HG03280 (cell line): Measurements from ENCODE around the gene LEFTY2.
"Not testable (repeated sequence)": the region's sequence is repeated elsewhere in the genome, so short reads cannot be mapped to it uniquely, and the experiment has no call there.

Source experiments
- ATAC-seq: cut with Tn5 transposase; IDR thresholded peaks from one replicate; pipeline ENCODE4 v1.9.1; 2021; ENCODE audit warnings: mild to moderate bottlenecking, moderate library complexity; ENCODE audit not compliant: unreplicated experiment

LEFTY2 gene

GRCh38 chr1:225908013-225908640 lies 32.9 kb downstream of the LEFTY2 start:
- ATAC-seq, result no peak

DNA sequence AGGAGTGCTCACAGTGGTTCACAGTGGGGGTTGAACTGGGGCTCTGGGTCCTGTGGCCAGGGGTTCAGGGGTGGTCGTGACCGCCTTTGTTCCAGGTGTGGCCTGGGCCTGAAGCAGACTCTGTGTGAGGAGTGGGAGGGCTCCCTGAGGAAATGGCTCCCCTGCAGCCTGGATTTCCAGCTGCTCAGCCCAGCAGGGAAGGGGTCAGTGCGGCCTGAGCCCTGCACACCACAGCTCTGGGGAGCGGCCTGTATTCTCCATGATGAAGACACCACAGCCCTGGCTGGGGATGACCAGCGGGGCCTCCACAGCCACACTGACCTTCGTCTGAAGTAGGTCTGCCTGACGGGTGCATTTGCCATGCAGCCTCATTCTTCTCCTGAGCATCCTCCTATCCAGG lies 33.7 kb downstream of the LEFTY2 start:
- ATAC-seq, result no peak

DNA sequence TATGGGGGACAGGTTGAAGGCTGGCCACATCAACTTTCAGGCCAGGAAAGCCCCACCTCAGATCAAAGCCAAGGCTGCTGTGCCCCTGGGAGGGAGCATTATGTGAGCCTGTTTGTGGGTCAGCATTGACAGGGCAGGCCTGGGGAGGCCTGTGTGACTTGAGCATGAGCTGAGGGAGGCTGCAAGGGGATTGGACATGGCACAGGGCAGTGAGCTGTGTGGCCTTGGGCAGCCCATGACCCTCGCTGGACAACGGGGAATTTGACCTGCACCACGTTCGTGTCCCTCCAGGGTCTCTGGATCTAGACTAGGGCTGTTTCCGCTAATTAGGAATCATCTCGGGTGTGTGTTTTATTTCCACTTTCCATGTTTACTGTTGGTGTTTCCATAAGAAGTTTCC lies 34.6 kb downstream of the LEFTY2 start:
- ATAC-seq, result no peak

GRCh38 chr1:225903623-225904022 lies 37.4 kb downstream of the LEFTY2 start:
- no peak for ATAC-seq

DNA sequence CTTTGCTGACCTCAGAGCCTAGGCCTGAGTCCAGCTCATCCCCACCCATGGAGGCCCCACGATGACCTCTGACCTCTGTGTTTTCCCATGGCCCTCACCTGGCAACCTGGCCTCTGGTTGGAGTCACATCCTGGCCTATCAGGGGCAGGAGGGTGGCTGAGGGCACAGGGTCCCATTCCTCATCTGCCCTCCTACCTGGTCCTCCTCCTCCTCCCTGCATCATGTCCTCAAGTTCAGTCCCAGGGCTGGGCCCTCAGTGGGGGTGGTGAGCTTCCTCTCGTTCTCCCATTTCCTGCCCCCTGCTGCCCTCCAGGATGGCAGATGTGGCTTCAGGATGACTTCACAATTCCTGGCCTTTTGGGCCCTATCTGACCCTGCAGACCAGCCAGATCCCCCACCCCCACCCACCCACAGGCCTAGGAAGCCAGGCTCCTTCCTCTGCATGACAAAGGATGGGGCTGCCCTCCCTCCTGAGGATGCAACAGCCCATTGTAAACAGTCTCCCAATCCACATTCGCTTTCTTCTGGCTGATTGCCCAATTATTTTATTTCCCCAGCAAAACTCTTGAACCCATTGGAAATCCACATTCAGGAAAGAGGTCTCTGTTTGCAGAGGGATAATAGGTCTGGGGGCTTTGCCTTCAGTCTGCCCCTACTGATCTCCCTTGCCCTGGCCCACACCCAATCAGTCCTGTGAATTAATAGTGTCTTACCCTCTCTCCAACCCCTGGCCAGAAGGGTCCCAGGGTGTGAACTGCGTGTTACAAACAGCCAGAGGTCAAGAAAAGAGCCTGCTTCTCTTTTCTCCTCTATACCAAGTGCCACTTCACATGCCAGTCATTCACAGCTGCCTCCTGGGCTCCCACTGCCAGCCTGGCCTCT lies 41.7 kb downstream of the LEFTY2 start:
- ATAC-seq, result no peak

DNA sequence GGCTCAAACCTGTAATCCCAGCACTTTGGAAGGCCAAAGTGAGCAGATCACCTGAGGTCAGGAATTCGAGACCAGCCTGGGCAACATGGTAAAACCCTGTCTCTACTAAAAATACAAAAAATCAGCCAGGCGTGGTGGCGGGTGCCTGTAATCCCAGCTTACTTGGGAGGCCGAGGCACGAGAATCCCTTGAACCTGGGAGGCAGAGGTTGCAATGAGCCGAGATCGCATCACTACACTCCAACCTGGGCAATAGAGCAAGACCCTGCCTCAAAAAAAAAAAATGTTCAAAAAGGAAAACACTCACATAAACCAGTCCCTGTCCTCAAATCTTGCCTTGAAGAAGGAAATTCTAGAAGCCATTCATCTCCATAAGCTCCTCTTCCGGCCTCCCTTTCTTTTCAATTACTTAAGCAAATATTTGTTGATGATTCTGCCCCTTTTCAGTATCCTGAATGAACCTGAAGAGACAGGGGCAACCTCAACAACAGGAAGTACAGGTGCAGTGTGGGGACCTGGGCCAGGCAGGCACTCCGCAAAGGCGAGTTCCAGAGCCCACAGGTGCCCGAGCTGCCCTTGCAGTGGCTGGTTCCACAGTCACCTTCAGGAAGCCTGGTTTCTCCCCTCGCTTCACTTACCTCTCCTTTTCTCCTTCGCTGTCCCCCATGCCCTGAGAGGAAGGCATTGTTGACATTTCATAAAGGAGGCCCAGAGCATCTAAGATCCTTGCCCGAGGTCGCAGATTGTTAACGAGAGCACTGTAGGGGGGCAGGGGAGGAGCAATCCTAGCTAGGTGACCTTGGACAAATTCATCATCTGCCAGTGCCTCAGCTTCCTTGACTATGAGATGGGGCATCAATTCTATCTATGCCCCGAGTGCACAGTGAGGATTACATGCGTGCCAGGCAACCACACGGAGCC lies 43.2 kb downstream of the LEFTY2 start:
- no peak for ATAC-seq

DNA sequence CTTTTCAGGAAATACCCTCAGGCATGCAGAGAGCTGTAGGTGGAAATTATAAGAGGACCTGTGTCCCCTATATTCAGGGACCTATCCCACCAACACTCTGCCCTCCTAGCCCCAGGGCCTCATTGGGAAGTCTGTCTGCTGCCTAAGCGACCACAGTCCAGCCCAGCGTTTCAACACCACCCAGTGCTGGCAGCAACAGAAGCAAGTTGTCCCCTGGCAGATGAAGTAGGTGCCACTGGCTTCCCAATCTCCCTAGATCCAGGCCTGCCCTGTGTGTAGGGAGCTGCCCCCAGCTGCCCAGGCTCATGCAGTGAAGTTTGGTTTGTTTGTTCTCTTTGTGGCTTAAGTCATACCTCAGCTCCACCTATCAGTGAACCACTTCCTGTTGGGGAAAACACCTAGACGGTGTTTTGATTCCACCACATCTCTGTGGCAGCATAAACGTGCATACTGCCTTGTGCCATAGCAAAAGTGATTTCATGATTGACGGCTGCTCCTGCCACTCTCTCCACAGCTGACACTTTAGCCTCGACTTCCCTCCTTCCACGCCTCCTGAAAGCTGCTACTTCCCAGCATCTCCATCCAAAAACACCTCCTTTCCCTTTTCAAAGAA lies 44.0 kb downstream of the LEFTY2 start:
- ATAC-seq, result peak; percentile 100

DNA sequence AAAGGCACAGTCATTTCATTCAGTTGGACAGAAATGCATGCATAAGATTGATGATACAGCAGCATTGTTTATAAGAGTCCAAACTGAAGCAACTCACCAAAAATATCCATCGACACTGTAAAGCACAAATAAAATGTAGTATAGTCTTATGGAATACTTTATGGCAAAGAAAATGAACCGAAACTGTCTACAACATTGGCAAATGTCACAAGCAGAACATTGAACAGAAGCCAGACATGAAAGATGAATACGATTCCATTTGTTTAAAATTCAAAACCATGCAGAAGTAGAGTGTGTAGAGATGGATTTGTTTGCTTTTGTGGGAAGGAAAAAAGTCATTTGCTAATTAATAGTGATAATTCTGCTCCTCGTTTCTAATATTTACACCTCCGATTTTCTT lies 44.5 kb downstream of the LEFTY2 start:
- no peak for ATAC-seq

DNA sequence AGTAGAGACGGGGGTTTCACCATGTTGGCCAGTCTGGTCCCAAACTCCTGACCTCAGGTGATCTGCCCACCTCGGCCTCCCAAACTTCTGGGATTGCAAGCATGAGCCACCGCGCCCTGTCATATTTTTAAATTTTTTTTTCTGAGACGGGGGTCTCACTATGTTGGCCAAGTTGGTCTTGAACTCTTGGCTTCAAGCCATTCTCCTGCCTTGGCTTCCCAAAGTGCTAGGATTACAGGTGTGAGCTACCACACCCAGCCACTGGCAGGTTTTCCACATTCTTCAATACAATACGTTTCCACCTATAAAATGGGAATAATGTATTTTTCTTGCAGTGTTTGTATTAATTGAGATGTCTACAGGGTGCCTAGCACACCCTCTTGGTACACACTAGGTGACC lies 48.7 kb downstream of the LEFTY2 start:
- ATAC-seq, result no peak

- no peak for ATAC-seq
Measured at GRCh38 chr1:225891229-225891972, 49.6 kb downstream of the LEFTY2 start.

DNA sequence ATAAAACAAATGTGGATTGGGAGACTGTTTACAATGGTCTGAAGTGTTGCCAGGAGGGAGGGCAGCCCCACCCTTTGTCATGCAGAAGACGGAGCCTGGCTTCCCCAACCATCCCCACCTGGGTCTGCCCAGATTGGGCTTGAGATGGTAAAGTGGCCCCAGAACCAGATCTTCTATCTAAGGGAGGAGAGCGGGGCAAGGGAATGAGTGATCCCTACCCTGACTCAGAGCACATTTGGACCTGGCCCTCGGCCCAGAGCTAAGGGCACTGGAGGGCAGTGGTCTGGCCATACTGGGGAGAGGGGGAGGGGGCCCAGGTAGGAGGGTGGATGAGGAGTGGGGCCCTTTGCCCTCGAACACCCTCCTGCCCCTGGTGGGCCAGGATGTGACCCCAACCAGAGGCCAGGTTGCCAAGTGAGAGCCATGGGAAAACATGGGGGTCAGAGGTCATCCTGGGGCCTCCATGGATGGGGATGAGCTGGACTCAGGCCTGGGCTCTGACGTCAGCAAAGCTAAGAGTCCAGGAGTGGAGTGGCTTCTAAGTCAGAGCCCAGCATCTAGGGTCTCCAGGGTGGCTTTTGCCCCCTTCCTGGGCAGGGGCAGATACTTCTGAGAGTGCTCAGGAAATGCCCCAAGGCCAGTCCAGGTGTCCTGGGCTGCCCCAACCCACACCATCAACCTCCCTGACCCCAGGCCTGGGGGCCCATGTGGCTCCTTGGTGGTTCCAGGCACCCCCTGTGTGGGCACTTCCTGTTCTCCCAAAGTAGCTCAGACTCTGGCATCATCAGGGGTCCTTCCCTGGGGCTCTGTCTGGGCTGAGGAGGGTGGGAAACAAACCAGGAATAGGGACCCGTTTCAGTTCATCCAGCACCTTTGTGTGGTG lies 50.4 kb downstream of the LEFTY2 start:
- ATAC-seq, result no peak

DNA sequence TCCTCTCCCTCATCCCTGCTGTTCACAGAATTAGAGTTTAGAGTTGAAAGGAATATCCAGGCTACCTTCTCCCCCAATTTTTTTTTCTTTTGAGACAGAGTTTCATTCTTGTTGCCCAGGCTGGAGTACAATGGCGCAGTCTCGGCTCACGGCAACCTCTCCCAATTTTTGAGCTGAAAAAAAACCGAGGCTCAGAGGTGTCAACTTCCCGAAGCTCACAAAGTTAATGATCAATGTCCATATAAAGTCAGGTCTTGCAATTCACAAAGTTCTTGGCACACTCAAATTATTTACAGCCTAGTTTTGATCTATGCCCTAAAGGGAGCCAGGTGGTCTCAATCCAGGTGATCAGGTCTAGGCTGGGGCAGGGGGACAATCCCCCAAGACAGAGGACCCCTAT lies 51.3 kb downstream of the LEFTY2 start:
- no peak for ATAC-seq

GRCh38 chr1:225888898-225889601 lies 52.0 kb downstream of the LEFTY2 start, which contains the start of gene LEFTY1:
Gene LEFTY1 (minus strand): TSS chr1:225889146. CDS start chr1:225889066, 80 bp downstream.
- ATAC-seq, result no peak

DNA sequence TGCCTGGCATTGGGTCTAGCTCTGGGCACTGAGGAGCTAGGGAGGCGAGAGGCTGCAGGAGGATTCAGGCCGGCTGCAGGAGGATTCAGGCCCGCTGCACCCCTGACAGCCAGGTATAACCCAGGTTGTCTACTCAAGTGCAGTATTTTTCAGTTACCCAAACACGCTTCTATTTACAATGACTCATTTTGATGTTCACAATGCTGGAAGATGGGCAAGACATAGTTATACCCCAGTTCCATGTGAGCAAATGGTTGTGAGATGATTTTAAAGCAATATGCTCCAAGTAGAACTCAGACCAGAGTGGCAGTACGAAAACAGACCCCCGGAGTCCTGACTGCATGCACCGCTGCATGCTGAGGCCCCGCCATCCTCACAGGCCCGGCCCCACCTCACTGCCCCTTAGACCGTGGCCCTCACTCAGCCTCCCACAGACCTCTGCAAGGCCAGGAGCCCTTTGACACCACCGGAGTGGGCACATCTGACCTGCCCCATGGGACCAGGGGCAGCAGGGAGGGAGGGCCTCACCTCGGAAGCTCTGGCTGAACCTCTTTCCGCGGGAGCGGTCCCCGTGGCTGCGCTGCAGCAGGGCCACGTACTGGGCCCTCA lies 52.6 kb downstream of the LEFTY2 start:
- no peak for ATAC-seq

GRCh38 chr1:225887554-225888288 lies 53.3 kb downstream of the LEFTY2 start:
- not testable (repeated sequence) for ATAC-seq

- ATAC-seq, result no peak
Measured at GRCh38 chr1:225887030-225887314, 54.0 kb downstream of the LEFTY2 start.
